SK-N-MC (cell line): Measurements from ENCODE around the gene NDOR1.

Experiments used
- DNase-seq: peaks from one replicate; pipeline ENCODE4 v3.0.0-alpha.2; 2011; ENCODE audit warnings: low read depth, low spot score
- H3K27ac ChIP-seq: fragments of 200-600 bp; sonication (generic); 2 replicates; pipeline ENCODE4 v1.5.1; 2016; ENCODE audit warnings: mixed run types
- H3K36me3 ChIP-seq: fragments of 200-600 bp; sonication (generic); 2 replicates; pipeline ENCODE4 v1.6.1; 2017; ENCODE audit warnings: antibody characterized with exemption, low read length, mixed read lengths; ENCODE audit not compliant: insufficient read depth
- H3K4me3 ChIP-seq: fragments of 200-600 bp; sonication (generic); 2 replicates; pipeline ENCODE4 v1.5.1; 2016
- H3K9ac ChIP-seq: fragments of 200-600 bp; sonication (generic); 2 replicates; pipeline ENCODE4 v1.8.0; 2017; ENCODE audit warnings: mixed run types, mixed read lengths; ENCODE audit not compliant: insufficient read length
- H3K9me3 ChIP-seq: fragments of 200-600 bp; sonication (generic); 2 replicates; pipeline ENCODE4 v1.6.1; 2017; ENCODE audit warnings: low read depth, mild to moderate bottlenecking, antibody characterized with exemption, low read length, moderate library complexity, mixed read lengths
- EZH2 ChIP-seq: fragments of 200-600 bp; sonication (generic); IDR thresholded peaks from one replicate; pipeline ENCODE4 v1.6.1; 2017; ENCODE audit warnings: antibody characterized with exemption
- FOXP2 ChIP-seq: optimal IDR thresholded peaks from 2 replicates; pipeline ENCODE3; 2011; ENCODE audit warnings: mild to moderate bottlenecking, moderate library complexity; ENCODE audit not compliant: insufficient read depth; ENCODE audit errors: extremely low read length, control extremely low read depth
- POLR2AphosphoS5 ChIP-seq: IDR thresholded peaks from 2 replicates; pipeline ENCODE4 v1.6.1; 2012; ENCODE audit warnings: mild to moderate bottlenecking, low read depth, low read length, borderline replicate concordance

The NDOR1 gene

DNA sequence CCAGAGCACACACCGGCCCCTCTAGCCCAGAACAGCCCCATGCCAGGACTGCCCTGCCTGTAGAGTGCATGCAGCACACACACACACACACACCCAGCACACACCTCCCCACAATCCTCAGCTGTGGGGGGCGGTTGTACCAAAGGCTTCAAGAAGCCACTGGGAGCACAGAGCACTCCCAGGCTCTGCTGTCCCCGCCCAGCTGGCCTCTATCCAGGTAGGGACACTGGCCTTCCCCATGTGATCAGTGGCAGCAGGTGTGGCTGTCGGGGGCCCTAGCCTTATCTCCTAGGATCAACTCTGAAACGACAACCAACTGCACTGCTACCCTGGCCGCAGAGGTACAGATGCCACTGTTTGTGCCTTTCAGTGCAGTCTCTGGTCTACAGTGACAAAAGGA is 19.1 kb upstream of the NDOR1 start:
- Histone ChIP-seq H3K9me3 (no peaks in the 10 kb centered on the region), H3K4me3 (no peak overlapping the region), H3K36me3 (peaks cover 14% of the 10 kb centered on the region; the same call in 1 of the 2 replicates), H3K27ac (no peak overlapping the region), H3K9ac (no peak overlapping the region)
- no peak for DNase-seq
- TF ChIP-seq POLR2AphosphoS5 (no peak), FOXP2 (no peak), EZH2 (no peak)

- H3K36me3 ChIP-seq, result peaks cover 14% of the 10 kb centered on the region; the same call in 1 of the 2 replicates
- H3K9me3 ChIP-seq, result no peaks in the 10 kb centered on the region
- H3K9ac ChIP-seq, result peak overlapping the region; percentile 96
- H3K27ac ChIP-seq, result no peak overlapping the region
- peak overlapping the region; percentile 97 for H3K4me3 ChIP-seq
- TF ChIP-seq EZH2 (no peak), POLR2AphosphoS5 (no peak), FOXP2 (no peak)
- no peak for DNase-seq
Measured at GRCh38 chr9:137187386-137187785, 18.1 kb upstream of the NDOR1 start.

DNA sequence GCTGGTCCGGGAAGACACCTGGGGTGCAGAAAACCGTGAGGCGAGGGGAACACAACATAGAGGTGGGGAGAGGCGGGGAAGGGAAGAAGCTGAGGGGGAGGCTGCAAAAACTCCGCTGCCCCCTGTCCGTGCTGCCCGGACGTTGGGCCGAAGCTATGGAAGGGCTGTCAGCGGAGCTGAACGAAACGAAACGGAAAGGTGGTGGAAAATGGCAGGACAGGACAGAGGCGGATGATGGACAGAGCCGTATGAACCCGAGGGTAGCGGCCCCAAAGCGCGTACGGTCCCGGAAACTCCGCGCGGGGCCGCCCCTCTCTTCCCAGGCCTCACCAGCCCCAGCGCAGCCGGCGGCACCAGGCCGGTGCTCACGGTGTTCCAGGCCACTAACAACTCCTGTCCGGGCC is 17.4 kb upstream of the NDOR1 start:
- H3K36me3 ChIP-seq, result peaks cover 12% of the 10 kb centered on the region; the same call in 1 of the 2 replicates
- TF ChIP-seq EZH2, result no peak
- no peak for TF ChIP-seq FOXP2
- no peak for TF ChIP-seq POLR2AphosphoS5
- peak overlapping the region; percentile 96 for H3K9ac ChIP-seq
- H3K9me3 ChIP-seq, result no peaks in the 10 kb centered on the region
- peak overlapping the region; percentile 97 for H3K4me3 ChIP-seq
- peak overlapping the region; percentile 62 for H3K27ac ChIP-seq
- DNase-seq, result no peak

DNA sequence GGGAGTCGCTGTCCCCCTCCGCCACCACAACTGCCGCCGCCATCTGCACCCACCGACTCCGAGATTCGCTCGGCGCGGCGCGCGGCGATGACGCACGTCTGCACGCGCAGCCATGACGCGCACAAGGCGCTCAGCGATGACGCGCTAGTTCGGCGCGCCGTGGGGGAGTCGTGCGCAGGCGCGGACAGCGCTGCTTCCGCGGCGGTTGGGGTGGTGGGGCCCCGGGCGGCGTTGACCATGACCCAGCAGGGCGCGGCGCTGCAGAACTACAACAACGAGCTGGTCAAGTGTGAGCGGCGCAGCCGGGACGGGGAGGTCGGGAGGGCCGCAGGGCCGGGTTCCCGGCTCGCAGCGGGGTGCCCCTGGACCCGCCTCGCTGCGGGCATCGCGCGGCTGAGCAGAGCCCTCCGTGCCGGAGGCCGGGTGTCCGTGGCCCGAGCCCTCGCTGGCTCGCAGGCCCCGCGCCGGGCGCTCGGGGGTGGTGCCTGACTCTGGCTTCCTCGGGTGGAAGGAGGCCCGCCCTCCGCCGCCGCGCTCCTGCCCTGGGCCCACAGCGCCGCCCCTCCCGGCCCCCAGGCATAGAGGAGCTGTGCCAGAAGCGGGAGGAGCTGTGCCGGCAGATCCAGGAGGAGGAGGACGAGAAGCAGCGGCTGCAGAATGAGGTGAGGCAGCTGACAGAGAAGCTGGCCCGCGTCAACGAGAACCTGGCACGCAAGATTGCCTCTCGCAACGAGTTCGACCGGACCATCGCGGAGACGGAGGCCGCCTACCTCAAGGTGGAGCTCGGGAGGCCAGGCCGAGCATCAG is 16.8 kb upstream of the NDOR1 start, which contains the start of the genes ANAPC2 and SSNA1:
ANAPC2 (minus strand) TSS at position 71 of the 807 bp plus-strand sequence; CDS start at position 43, 28 bp downstream.
SSNA1 (plus strand) TSS at position 187 of the 807 bp plus-strand sequence; CDS start at position 238, 51 bp downstream.
- H3K36me3 ChIP-seq, result peaks cover 6% of the 10 kb centered on the region; the same call in 1 of the 2 replicates
- peak within 1 kb of the TSS; percentile 97 for H3K4me3 ChIP-seq
- peak; percentile 16 for DNase-seq
- H3K9me3 ChIP-seq, result no peaks in the 10 kb centered on the region
- peak within 1 kb of the TSS; percentile 96 for H3K9ac ChIP-seq
- peak within 1 kb of the TSS; percentile 89 for H3K27ac ChIP-seq
- TF ChIP-seq POLR2AphosphoS5, result peak; percentile 94
- peak; percentile 85 for TF ChIP-seq FOXP2
- TF ChIP-seq EZH2, result no peak

GRCh38 chr9:137189297-137190295 is 15.9 kb upstream of the NDOR1 start:
- Histone ChIP-seq H3K36me3 (peaks cover 6% of the 10 kb centered on the region; the same call in 1 of the 2 replicates), H3K4me3 (peak overlapping the region; percentile 97), H3K9me3 (no peaks in the 10 kb centered on the region), H3K9ac (peak overlapping the region; percentile 96), H3K27ac (no peak overlapping the region)
- TF ChIP-seq POLR2AphosphoS5 (no peak), FOXP2 (no peak), EZH2 (no peak)
- DNase-seq, result no peak

GRCh38 chr9:137190315-137190856 is 15.1 kb upstream of the NDOR1 start:
- no peak overlapping the region for H3K27ac ChIP-seq
- peaks cover 6% of the 10 kb centered on the region; the same call in 1 of the 2 replicates for H3K36me3 ChIP-seq
- TF ChIP-seq POLR2AphosphoS5 (no peak), EZH2 (no peak), FOXP2 (no peak)
- H3K9ac ChIP-seq, result no peak overlapping the region
- DNase-seq, result no peak
- H3K9me3 ChIP-seq, result no peaks in the 10 kb centered on the region
- no peak overlapping the region for H3K4me3 ChIP-seq

DNA sequence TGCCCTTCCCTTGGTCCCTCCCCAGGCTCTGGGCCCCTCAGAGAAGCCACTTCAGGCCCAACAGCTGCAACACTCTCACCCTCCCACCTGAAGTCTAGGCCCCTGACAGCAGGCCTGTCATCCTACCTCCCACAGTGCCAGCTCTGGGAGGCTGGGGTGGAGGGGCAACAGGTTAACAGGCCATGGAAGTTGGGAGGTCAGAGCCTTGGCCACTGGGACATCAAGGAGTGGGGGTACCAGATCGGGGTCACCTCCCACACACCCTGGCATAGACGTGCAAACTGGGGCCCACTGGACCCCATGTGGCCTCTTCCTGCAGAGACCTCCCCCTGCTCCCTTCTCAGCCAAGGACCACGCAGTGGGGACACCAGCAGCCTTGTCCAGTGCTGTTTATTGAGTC is 14.3 kb upstream of the NDOR1 start:
- no peak overlapping the region for H3K9ac ChIP-seq
- no peak for DNase-seq
- H3K4me3 ChIP-seq, result no peak overlapping the region
- peaks cover 6% of the 10 kb centered on the region; the same call in 1 of the 2 replicates for H3K36me3 ChIP-seq
- no peaks in the 10 kb centered on the region for H3K9me3 ChIP-seq
- H3K27ac ChIP-seq, result no peak overlapping the region
- peak; percentile 24; the same call in 1 of the 2 replicates for TF ChIP-seq POLR2AphosphoS5
- no peak for TF ChIP-seq EZH2
- no peak for TF ChIP-seq FOXP2
